Measurements from ENCODE around the gene FCHSD1. TPM values are rescaled to one million over a fixed set of nuclear protein-coding genes. Genes with fewer than 3 reads are reported as not detected.

The FCHSD1 gene
- polyA plus RNA-seq, 3 donors: 3.0 to 73.3 (median 3.4) TPM

GRCh38 chr5:141674747-141675146 is 23.5 kb upstream of the FCHSD1 start:
- DNase-seq: no peak
- H3K4me1 ChIP-seq (ENCODE audit: control insufficient read depth in 1 of 2, insufficient read depth in 2 of 2, low read length in 2 of 2): peaks cover 1 to 5% of the 10 kb centered on the region in 2 donors
- no peak overlapping the region for H3K9ac ChIP-seq (ENCODE audit: insufficient read depth, low read length, poor library complexity, severe bottlenecking)
- H3K27ac ChIP-seq (ENCODE audit: low read depth in 1 of 2, low read length in 2 of 2): no peak overlapping the region
- H3K4me3 Mint-ChIP-seq: no peak overlapping the region
- no peaks in the 10 kb centered on the region for H3K27me3 Mint-ChIP-seq (ENCODE audit: low read depth in 3 of 3)
- peaks cover 55 to 60% of the 10 kb centered on the region in 2 donors for H3K36me3 Mint-ChIP-seq
- no peak overlapping the region for H3K4me2 ChIP-seq (replicated peaks; ENCODE audit: extremely low read depth, low read length, poor library complexity, severe bottlenecking)
- TF ChIP-seq CTCF (IDR thresholded peaks at IDR 0.05): no peak
- WGBS (ENCODE audit: insufficient coverage): 91% methylated on average over 5 of the region's 5 CpGs
- peak overlapping the region in 1 of 7 donors; percentile 21 for H3K27ac Mint-ChIP-seq
- intact Hi-C loops (cut with micrococcal nuclease): no loop called here
- H3K4me1 Mint-ChIP-seq: peaks cover 6% of the 10 kb centered on the region
- H4K20me1 ChIP-seq (ENCODE audit: insufficient read depth, low read length): peaks cover 6% of the 10 kb centered on the region
- no peak overlapping the region for H3K4me3 ChIP-seq (replicated peaks in 1 of 3; ENCODE audit: low read depth in 2 of 3, low read length in 3 of 3)
- H3K9me3 Mint-ChIP-seq: peaks cover 0 to 2% (median 0%) of the 10 kb centered on the region in 7 donors
- H3K36me3 ChIP-seq (replicated peaks in 1 of 2; ENCODE audit: control insufficient read depth in 1 of 2, insufficient read depth in 2 of 2, low read length in 2 of 2): peaks cover 43 to 64% of the 10 kb centered on the region in 2 donors
- no peaks in the 10 kb centered on the region for H3K27me3 ChIP-seq (ENCODE audit: control insufficient read depth in 2 of 2, insufficient read depth in 2 of 2, low read length in 2 of 2)
- no peak overlapping the region for H2AFZ ChIP-seq (ENCODE audit: insufficient read depth, low read depth, low read length, poor library complexity, severe bottlenecking)
- no peaks in the 10 kb centered on the region for H3K9me3 ChIP-seq (replicated peaks in 1 of 2; ENCODE audit: control insufficient read depth in 1 of 2, insufficient read depth in 1 of 2, low read length in 2 of 2)
- no peaks in the 10 kb centered on the region for H3K79me2 ChIP-seq (ENCODE audit: insufficient read depth, low read length)

- H3K27me3 ChIP-seq (ENCODE audit: control insufficient read depth in 2 of 2, insufficient read depth in 2 of 2, low read length in 2 of 2): no peaks in the 10 kb centered on the region
- H3K4me1 ChIP-seq (ENCODE audit: control insufficient read depth in 1 of 2, insufficient read depth in 2 of 2, low read length in 2 of 2): no peaks in the 10 kb centered on the region
- no peak for DNase-seq
- Mint-ChIP-seq H3K9me3 (peaks cover 0 to 2% (median 0%) of the 10 kb centered on the region in 7 donors), H3K27ac (peak overlapping the region in 1 of 7 donors; percentile 4), H3K27me3 (ENCODE audit: low read depth in 3 of 3) (peaks cover 0 to 1% (median 0%) of the 10 kb centered on the region in 3 donors), H3K4me1 (no peaks in the 10 kb centered on the region), H3K36me3 (peaks cover 57 to 58% of the 10 kb centered on the region in 2 donors), H3K4me3 (no peak overlapping the region)
- no peak overlapping the region for H3K4me3 ChIP-seq (replicated peaks in 1 of 3; ENCODE audit: low read depth in 2 of 3, low read length in 3 of 3)
- WGBS (ENCODE audit: insufficient coverage): 92% methylated on average over 3 of the region's 19 CpGs
- H4K20me1 ChIP-seq (ENCODE audit: insufficient read depth, low read length): no peaks in the 10 kb centered on the region
- no peak overlapping the region for H3K9ac ChIP-seq (ENCODE audit: insufficient read depth, low read length, poor library complexity, severe bottlenecking)
- H3K36me3 ChIP-seq (replicated peaks in 1 of 2; ENCODE audit: control insufficient read depth in 1 of 2, insufficient read depth in 2 of 2, low read length in 2 of 2): peaks cover 53 to 65% of the 10 kb centered on the region in 2 donors
- H3K9me3 ChIP-seq (replicated peaks in 1 of 2; ENCODE audit: control insufficient read depth in 1 of 2, insufficient read depth in 1 of 2, low read length in 2 of 2): no peaks in the 10 kb centered on the region
- no peaks in the 10 kb centered on the region for H3K79me2 ChIP-seq (ENCODE audit: insufficient read depth, low read length)
- no peak overlapping the region for H3K27ac ChIP-seq (ENCODE audit: low read depth in 1 of 2, low read length in 2 of 2)
- no peak overlapping the region for H2AFZ ChIP-seq (ENCODE audit: insufficient read depth, low read depth, low read length, poor library complexity, severe bottlenecking)
- H3K4me2 ChIP-seq (replicated peaks; ENCODE audit: extremely low read depth, low read length, poor library complexity, severe bottlenecking): no peak overlapping the region
- TF ChIP-seq CTCF (IDR thresholded peaks at IDR 0.05): no peak
- intact Hi-C loops (cut with micrococcal nuclease): no loop called here
These were observed 21.9 kb upstream of the FCHSD1 start for GRCh38 chr5:141672841-141673813.
